HG03025 (cell line): ENCODE data around the gene DCAF12L1.

Source experiments
- ATAC-seq: cut with Tn5 transposase; IDR thresholded peaks from one replicate; pipeline ENCODE4 v1.9.1; 2021; ENCODE audit warnings: mild to moderate bottlenecking, moderate library complexity; ENCODE audit not compliant: unreplicated experiment, low FRiP score

The DCAF12L1 gene

DNA sequence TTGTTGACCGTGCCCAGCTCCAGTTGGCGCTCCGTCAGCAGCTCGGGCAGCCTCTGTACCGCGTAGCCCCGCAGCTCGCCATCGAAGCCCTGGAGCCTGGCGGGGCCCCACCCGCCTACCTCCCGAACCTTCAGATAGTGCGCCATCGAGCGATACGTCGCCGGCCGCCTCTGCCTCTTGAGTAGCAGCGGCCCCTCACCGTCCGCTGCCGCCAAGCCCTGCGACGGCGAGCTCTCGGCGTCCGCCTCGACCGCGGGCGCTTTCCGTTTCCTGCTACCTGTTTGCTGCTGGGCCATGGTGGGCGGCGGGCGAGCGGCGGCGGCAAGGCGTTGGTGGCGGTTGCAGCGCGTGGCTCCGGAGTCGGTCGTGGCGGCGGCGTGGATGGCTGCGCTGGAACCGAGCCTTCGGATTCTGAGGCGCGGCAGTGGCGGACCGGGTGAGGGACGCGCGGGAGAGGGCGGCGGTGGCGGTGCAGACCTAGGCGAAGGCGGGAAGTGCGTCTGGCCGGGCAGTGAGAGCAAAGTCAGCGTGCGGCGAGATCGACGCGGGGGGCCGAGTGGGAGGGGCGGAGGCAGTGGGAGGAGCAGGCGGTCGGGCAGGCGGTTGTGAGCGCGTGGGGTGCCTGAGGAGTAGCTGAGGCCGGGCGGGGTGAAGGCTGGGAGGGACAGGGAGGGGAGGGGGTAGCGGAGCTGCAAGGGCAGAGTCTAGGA is at the start of gene DCAF12L1:
Gene DCAF12L1 (minus strand): TSS at position 502 of the 710 bp plus-strand sequence. CDS start 206 bp downstream, at position 296.
- no peak for ATAC-seq

DNA sequence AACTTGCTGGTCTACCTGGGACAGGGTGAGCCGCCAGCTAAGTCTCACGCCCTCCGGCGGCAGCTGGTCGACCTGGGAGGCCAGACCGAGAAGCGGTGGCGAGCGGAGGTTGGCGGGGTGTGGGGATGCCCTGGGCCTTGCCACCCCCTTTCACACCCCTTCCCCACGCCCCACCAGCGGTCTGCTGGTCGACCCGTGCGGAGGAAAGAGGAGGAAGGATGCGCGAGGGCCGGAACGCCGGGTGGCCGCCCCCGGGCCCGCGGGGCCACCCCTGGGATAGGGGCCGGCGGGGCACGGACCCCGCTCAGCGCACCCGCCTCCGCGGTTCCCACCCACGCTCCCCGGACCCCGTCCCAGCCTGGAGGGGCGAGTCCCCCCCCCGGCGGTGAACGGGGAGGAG is 28.3 kb upstream of the DCAF12L1 start:
- ATAC-seq: no peak

- ATAC-seq: no peak
These were observed 23.3 kb upstream of the DCAF12L1 start for GRCh38 chrX:126575911-126576310.

GRCh38 chrX:126557151-126557550 is 4.5 kb upstream of the DCAF12L1 start:
- no peak for ATAC-seq

- no peak for ATAC-seq
These were observed 795 bp downstream of the DCAF12L1 start for GRCh38 chrX:126551725-126552312.

GRCh38 chrX:126551306-126551705 is 1.3 kb downstream of the DCAF12L1 start:
- no peak for ATAC-seq

GRCh38 chrX:126550816-126551215 is 1.8 kb downstream of the DCAF12L1 start:
- ATAC-seq: no peak

GRCh38 chrX:126509923-126510322 is 42.7 kb downstream of the DCAF12L1 start:
- ATAC-seq: no peak
